Subcutaneous abdominal adipose tissue (tissue), 5 donors: ENCODE measurements around the gene NUDT2.
"Not testable (repeated sequence)": the region's sequence is repeated elsewhere in the genome, so short reads cannot be mapped to it uniquely, and the experiment has no call there.

ENCODE experiments used
- H3K27ac ChIP-seq: one replicate; pipeline ENCODE4 v1.7.0; 2013; ENCODE audit warnings: low read depth, mild to moderate bottlenecking, inconsistent platforms, low read length, moderate library complexity
- H3K27me3 ChIP-seq, 5 donors: one replicate each; pipeline ENCODE4 v1.7.0; 2013; ENCODE audit warnings: low read length in 5 of 5, inconsistent platforms in 1 of 5; ENCODE audit not compliant: control insufficient read depth in 5 of 5, insufficient read depth in 4 of 5
- H3K36me3 ChIP-seq, 5 donors: one replicate each; pipeline ENCODE4 v1.7.0; 2013; ENCODE audit warnings: low read length in 5 of 5; ENCODE audit not compliant: control insufficient read depth in 5 of 5, insufficient read depth in 5 of 5
- H3K4me1 ChIP-seq, 5 donors: one replicate each; pipeline ENCODE4 v1.7.0; 2013; ENCODE audit warnings: low read length in 5 of 5, mild to moderate bottlenecking in 3 of 5, moderate library complexity in 1 of 5; ENCODE audit not compliant: control insufficient read depth in 5 of 5, insufficient read depth in 5 of 5
- H3K4me3 ChIP-seq, 5 donors: one replicate each; pipeline ENCODE4 v1.7.0; 2013; ENCODE audit warnings: low read length in 5 of 5, low read depth in 1 of 5
- H3K9ac ChIP-seq, 5 donors: one replicate each; pipeline ENCODE4 v1.7.0; 2013; ENCODE audit warnings: low read length in 5 of 5, mild to moderate bottlenecking in 4 of 5, moderate library complexity in 3 of 5
- H3K9me3 ChIP-seq, 5 donors: one replicate each; pipeline ENCODE4 v1.7.0; 2013; ENCODE audit warnings: low read length in 5 of 5; ENCODE audit not compliant: control insufficient read depth in 5 of 5
- donor health status: healthy.
- donor health status: healthy.
- donor health status: healthy.
- donor health status: healthy.
- donor health status: healthy.

The NUDT2 gene

DNA sequence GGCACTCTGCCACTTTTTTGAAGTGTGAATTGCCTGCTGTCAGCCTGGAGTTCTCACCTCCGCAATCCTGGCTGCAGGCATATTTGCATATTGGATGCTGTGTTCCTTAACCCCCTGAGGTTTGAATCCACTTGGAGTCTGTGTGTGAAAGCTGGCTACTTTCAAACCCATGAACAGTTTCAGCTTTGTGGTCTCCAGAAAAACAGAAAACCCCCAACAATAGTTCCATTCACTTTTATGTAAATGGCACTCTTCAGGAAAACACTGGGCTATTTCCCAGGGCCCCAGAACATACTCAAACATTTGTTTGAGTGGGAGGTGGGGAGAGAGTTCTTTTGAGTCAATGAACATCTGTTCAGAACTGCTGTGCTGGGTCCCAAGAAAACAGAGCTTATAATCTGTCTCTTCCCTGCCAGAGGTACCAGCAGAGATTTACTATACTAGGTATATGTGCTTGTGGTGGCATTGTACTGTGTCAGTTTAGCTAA is 5.0 kb downstream of the NUDT2 start:
- Histone ChIP-seq H3K36me3 (peaks cover 0 to 20% (median 12%) of the 10 kb centered on the region in 5 donors), H3K9ac (peak overlapping the region in 2 of 5 donors; percentile 24 to 31), H3K4me1 (peaks cover 3 to 25% (median 20%) of the 10 kb centered on the region in 5 donors), H3K9me3 (no peaks in the 10 kb centered on the region), H3K4me3 (no peak overlapping the region), H3K27ac (no peak overlapping the region), H3K27me3 (no peaks in the 10 kb centered on the region)

DNA sequence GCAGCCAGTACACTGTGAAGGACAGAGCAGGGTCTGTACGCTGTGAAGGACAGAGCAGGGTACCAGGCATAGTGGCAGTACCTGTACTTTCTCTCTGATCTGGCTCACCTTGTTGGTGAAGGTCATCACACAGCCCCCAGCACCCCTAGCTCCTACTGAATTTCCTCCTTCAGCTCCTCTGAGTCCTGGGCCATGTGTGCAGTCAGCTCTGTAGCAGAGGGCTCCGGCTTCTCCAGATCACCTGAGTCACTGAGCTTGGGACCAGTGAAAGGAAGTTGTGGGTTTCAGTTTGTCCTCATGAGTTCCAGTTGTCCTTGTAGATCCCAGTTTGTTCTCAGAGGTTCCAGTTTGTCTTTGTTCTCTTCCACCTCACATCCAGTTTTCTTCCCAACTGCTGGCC is 5.5 kb downstream of the NUDT2 start:
- H3K9ac ChIP-seq: peak overlapping the region in 1 of 5 donors; percentile 31
- peaks cover 2 to 20% (median 15%) of the 10 kb centered on the region in 5 donors for H3K4me1 ChIP-seq
- peaks cover 0 to 21% (median 12%) of the 10 kb centered on the region in 5 donors for H3K36me3 ChIP-seq
- no peak overlapping the region for H3K27ac ChIP-seq
- H3K9me3 ChIP-seq: no peaks in the 10 kb centered on the region
- H3K27me3 ChIP-seq: no peaks in the 10 kb centered on the region
- H3K4me3 ChIP-seq: no peak overlapping the region

DNA sequence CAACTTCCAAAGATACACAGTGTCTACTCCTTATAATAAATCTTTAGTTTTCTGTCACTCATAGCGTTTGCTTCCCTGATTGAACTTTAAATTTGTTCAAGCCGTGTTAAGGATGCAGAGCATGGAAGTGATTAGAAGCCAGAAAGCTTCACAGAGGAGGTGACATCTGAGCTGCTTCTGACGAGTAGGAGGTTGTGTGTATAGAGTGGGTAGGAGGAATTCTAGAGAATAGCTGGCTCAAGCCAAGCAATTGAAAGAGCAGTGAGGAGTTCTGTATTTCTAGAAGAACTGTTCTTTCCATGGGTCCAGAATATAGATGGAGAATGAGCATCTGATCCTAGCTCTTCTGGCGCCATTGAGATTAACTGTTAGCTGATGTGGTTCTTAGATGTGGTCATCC is 6.0 kb downstream of the NUDT2 start:
- Histone ChIP-seq H3K4me1 (peaks cover 2 to 15% (median 14%) of the 10 kb centered on the region in 5 donors), H3K9ac (no peak overlapping the region)

DNA sequence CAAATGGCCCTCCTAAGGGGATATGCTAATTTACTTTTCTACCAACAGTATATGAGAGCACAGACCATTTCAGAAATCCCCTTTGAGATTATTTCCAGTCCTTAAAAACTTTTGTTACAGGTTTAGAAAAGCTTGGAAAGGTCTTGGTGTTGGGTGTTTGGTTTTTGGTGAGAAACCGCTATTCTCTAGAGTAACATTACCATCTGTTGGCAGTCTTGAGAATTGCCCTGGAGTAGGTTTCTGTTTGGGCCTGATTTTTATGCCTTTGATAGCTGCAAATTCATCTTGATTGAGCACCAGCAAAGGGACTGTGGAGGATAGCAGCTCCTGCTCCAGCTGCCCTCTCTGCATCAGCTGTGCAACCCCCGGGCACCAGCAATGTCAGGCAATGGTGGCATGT is 8.0 kb downstream of the NUDT2 start:
- Histone ChIP-seq H3K4me3 (no peak overlapping the region), H3K4me1 (peaks cover 2 to 29% (median 27%) of the 10 kb centered on the region in 5 donors), H3K27me3 (no peaks in the 10 kb centered on the region), H3K27ac (no peak overlapping the region), H3K9me3 (no peaks in the 10 kb centered on the region), H3K36me3 (peaks cover 0 to 37% (median 26%) of the 10 kb centered on the region in 5 donors), H3K9ac (no peak overlapping the region)

More for the DNA sequence above, 6.0 kb downstream of the NUDT2 start:
- Histone ChIP-seq H3K27ac (no peak overlapping the region), H3K36me3 (peaks cover 0 to 26% (median 15%) of the 10 kb centered on the region in 5 donors), H3K4me3 (no peak overlapping the region), H3K27me3 (no peaks in the 10 kb centered on the region), H3K9me3 (no peaks in the 10 kb centered on the region)

DNA sequence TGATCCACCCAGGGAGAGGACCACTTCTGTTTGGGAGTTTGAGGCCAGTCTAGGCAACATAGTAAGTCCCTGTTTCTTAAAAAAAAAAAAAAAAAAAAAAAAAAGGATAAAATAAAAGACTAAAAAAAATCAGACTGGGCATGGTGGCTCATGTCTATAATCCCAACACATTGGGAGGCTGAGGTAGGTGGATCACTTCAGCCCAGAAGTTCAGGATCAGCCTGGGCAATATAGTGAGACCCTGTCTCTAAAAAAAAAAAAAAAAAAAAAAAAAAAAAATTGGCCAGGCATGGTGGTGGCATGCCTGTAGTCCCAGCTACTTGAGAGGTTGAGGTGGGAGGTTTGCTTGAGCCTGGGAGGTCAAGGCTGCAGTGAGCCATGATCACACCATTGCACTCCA is 8.7 kb downstream of the NUDT2 start:
- H3K9ac ChIP-seq, H3K27me3 ChIP-seq, H3K9me3 ChIP-seq, H3K27ac ChIP-seq, H3K4me3 ChIP-seq: not testable (repeated sequence)
- peaks cover 0 to 39% (median 26%) of the 10 kb centered on the region in 5 donors for H3K36me3 ChIP-seq
- peaks cover 2 to 36% (median 34%) of the 10 kb centered on the region in 5 donors for H3K4me1 ChIP-seq

DNA sequence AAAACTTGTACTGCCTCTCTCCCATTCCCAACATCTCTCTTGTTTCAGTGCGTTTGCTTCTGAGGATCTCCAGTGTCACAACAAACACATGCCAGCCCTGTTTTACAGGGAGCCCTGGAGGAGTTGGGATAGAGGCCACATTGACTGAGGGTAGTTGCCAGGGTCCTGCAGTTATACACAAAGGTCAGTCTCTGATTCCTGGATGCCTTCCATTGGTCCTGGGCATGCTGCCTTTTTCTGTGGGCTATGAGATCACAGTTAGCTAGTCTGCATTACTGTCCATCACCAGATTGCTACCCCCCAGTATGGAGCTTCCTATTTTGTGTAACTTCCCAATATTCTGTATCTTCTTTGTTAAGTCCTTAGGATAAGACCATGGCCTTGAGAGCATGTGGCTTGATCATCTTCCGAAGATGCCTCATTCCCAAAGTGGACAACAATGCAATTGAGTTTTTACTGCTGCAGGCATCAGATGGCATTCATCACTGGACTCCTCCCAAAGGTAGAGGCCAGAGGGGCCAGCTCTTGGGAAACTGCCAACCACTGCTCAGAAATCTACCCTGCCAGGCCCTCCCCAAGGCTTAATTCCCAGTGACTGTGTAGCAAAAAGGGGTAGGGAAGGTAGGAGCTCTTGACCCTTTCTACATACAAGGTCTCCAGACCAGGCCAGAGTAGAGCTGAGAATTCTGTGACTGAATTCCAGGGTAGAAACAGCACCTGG is 9.5 kb downstream of the NUDT2 start:
- H3K4me1 ChIP-seq: peaks cover 7 to 43% (median 40%) of the 10 kb centered on the region in 5 donors
- H3K36me3 ChIP-seq: peaks cover 0 to 41% (median 30%) of the 10 kb centered on the region in 5 donors
- H3K27ac ChIP-seq: no peak overlapping the region
- no peak overlapping the region for H3K4me3 ChIP-seq
- H3K9ac ChIP-seq: no peak overlapping the region
- no peaks in the 10 kb centered on the region for H3K27me3 ChIP-seq
- no peaks in the 10 kb centered on the region for H3K9me3 ChIP-seq

DNA sequence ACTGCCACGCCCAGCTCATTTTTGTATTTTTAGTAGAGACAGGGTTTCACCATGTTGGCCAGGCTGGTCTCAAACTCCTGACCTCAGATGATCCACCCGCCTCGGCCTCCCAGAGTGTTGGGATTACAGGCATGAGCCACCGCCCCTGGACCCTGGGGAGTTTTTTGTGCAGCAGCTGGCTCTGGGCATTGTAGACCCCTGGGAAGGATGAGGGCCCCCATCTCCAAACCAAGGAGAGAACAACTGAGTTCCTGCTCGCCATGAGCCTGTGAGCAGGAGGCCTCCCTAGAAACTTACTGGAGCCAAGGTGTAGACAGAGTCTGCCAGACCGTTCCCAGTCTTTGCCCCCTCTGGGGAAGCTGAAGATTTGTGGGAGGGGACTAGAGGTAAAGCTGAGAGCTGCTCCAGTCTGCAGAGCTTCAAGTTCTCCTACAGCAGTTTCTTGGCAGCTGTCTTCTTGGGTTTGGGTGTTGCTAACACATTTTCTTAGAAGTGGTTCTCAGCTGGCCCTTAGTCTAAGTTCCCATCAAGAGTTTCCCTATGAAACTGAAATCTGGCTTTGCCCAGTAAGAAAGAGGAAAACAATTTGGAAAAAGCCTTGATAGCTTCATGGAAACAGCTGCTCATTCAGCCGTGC is 12.4 kb downstream of the NUDT2 start:
- H3K4me1 ChIP-seq: peaks cover 9 to 65% (median 65%) of the 10 kb centered on the region in 5 donors
- H3K36me3 ChIP-seq: peaks cover 0 to 32% (median 26%) of the 10 kb centered on the region in 5 donors

DNA sequence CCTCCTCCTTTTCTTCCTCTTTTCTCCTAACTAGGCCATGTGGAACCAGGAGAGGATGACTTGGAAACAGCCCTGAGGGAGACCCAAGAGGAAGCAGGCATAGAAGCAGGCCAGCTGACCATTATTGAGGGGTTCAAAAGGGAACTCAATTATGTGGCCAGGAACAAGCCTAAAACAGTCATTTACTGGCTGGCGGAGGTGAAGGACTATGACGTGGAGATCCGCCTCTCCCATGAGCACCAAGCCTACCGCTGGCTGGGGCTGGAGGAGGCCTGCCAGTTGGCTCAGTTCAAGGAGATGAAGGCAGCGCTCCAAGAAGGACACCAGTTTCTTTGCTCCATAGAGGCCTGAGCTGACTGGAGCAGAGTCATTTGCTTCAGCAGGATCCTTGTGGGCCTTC is 13.7 kb downstream of the NUDT2 start:
- Histone ChIP-seq H3K9me3 (no peaks in the 10 kb centered on the region), H3K27me3 (no peaks in the 10 kb centered on the region), H3K4me3 (no peak overlapping the region), H3K27ac (peak overlapping the region; percentile 86), H3K9ac (peak overlapping the region in 1 of 5 donors; percentile 60), H3K36me3 (peaks cover 0 to 32% (median 26%) of the 10 kb centered on the region in 5 donors), H3K4me1 (peaks cover 9 to 70% (median 68%) of the 10 kb centered on the region in 5 donors)

More for the DNA sequence above, 12.4 kb downstream of the NUDT2 start:
- Histone ChIP-seq H3K27ac (peak overlapping the region; percentile 86), H3K27me3 (no peaks in the 10 kb centered on the region), H3K4me3 (no peak overlapping the region), H3K9ac (no peak overlapping the region), H3K9me3 (no peaks in the 10 kb centered on the region)

DNA sequence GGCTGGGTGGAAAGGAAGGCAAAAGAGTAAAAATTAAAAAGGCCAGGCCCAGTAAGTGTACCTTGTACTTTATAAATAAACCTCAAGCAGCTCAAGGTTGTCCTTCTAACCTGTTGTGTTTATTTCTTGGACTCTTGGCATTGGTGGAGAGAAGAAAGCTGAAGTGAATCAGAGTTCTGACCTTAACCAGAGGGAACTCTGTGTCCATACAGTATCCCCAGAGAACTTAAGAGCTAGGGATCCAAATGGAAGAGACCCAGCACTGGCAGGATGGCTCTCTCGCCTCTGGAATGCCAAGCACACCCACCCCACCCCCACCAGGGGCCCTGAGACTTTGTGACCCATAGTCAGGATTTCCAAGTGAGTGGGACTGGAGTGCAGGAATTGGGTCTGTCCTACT is 14.2 kb downstream of the NUDT2 start:
- Histone ChIP-seq H3K27ac (peak overlapping the region; percentile 86), H3K9me3 (no peaks in the 10 kb centered on the region), H3K9ac (peak overlapping the region in 1 of 5 donors; percentile 7), H3K4me1 (peaks cover 8 to 66% (median 64%) of the 10 kb centered on the region in 5 donors), H3K4me3 (peak overlapping the region in 1 of 5 donors; percentile 22), H3K27me3 (no peaks in the 10 kb centered on the region), H3K36me3 (peaks cover 0 to 32% (median 25%) of the 10 kb centered on the region in 5 donors)
